Omental fat pad (tissue), 4 donors: ENCODE measurements around the gene NHS. TPM values are rescaled to one million over a fixed set of nuclear protein-coding genes. Genes with fewer than 3 reads are reported as not detected.
A peak's percentile ranks its signal among the peaks of the same experiment; 100 is the strongest.

Source experiments
- ATAC-seq: fragments of 150-250 bp; one replicate; pipeline ENCODE4 v1.9.1; 2016; ENCODE audit warnings: mild to moderate bottlenecking, moderate library complexity; ENCODE audit not compliant: low FRiP score
- DNase-seq: peaks from one replicate; pipeline ENCODE4 v3.0.0-alpha.2; 2019; ENCODE audit warnings: low spot score
- total RNA-seq, 4 donors: library from RNA; depleted of rRNA; stranded (reverse); fragments of >200 nt; gene quantifications; one replicate each; pipeline ENCODE4 v1.1.0, GENCODE V29; 2016
- TF ChIP-seq, protein P1 (sequence below), 3 donors: fragments of 450-650 bp; IDR thresholded peaks; one replicate each; pipeline ENCODE4 v1.5.1; 2016 to 2017; ENCODE audit warnings: antibody characterized with exemption in 3 of 3, mild to moderate bottlenecking in 3 of 3, moderate library complexity in 2 of 3

Gene NHS
- total RNA-seq, 4 donors from 2014 or later = 4.0 to 9.7 (median 7.6) TPM

- TF ChIP-seq, protein P1, sequence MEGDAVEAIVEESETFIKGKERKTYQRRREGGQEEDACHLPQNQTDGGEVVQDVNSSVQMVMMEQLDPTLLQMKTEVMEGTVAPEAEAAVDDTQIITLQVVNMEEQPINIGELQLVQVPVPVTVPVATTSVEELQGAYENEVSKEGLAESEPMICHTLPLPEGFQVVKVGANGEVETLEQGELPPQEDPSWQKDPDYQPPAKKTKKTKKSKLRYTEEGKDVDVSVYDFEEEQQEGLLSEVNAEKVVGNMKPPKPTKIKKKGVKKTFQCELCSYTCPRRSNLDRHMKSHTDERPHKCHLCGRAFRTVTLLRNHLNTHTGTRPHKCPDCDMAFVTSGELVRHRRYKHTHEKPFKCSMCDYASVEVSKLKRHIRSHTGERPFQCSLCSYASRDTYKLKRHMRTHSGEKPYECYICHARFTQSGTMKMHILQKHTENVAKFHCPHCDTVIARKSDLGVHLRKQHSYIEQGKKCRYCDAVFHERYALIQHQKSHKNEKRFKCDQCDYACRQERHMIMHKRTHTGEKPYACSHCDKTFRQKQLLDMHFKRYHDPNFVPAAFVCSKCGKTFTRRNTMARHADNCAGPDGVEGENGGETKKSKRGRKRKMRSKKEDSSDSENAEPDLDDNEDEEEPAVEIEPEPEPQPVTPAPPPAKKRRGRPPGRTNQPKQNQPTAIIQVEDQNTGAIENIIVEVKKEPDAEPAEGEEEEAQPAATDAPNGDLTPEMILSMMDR (IDR thresholded peaks at IDR 0.05) = no peak
Measured at GRCh38 chrX:17403972-17404371, 29.0 kb downstream of the NHS start.

DNA sequence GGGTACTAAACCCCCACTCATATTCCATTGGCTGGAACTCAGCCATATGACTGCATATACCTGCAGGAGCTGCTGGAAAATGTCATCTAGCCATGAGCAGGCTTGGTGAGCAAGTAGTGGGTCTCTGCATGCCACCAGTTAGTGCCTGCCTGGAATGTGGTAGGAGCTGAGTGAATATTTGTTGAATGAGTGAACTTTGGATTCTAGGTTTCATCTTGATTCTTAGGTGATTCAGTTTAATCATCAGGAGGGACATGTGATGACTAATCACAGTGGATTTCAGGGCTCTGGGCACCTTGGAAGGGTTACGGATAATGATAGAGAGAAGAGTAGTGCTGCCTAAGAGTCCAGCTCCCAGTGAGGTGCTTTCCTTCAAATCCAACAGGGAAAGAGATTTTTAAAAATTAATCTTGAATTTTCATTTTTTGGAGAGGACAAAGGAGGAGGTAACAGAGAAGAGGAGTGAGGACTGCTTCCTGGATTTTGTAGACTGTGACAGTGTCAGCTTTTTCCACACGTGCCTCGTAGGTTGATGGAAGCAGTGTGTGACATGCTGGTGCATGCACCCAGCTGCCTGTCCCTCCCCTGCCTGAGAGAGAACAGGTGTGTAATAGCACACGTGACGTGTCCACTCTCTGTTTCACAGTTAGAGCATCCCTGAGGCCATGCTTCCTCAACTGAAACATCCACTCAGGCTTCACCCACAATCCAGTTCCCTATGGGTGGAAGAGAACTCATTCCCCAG is 30.4 kb downstream of the NHS start:
- TF ChIP-seq, protein P1 (IDR thresholded peaks at IDR 0.05) = no peak
- peak; percentile 48 for ATAC-seq

More at GRCh38 chrX:17403972-17404371, 29.0 kb downstream of the NHS start:
- no peak for DNase-seq
- no peak for ATAC-seq

DNA sequence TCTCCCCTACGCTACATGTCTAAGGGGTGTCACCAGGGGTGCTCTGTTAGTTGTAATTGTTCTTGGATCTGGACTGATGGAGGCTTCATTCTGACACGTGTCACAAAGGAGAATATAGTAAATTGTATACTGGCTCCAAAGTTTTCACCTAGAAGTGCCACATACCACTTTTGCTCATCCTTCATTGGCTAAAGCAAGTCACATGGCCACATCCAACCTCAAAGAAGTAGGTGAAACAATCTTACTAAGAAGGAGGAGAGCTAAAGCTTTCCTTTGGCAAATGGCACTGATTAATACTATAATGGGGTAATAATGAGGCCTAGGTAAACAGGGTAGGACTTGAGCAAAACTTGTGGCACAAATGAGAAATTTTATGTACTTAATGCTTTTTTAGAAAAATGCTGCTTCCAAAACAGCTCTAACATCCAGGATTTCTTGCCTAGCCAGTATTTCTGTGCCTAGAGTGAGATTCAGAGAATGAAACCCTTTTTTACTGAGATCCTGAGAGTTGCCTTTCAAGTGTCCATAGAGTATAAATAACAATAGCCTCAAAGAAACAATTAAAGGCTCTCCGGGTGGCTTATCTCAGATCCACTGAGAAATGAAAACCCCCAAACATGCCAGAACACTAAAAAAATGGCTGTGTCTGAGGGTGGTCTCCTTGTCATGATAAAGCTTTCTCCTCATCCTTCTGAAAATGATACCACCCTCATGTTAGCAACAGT is 34.7 kb downstream of the NHS start:
- TF ChIP-seq, protein P1 (IDR thresholded peaks at IDR 0.05) = no peak
- ATAC-seq (no peak), DNase-seq (no peak)

More for the DNA sequence above, 30.4 kb downstream of the NHS start:
- DNase-seq = no peak

DNA sequence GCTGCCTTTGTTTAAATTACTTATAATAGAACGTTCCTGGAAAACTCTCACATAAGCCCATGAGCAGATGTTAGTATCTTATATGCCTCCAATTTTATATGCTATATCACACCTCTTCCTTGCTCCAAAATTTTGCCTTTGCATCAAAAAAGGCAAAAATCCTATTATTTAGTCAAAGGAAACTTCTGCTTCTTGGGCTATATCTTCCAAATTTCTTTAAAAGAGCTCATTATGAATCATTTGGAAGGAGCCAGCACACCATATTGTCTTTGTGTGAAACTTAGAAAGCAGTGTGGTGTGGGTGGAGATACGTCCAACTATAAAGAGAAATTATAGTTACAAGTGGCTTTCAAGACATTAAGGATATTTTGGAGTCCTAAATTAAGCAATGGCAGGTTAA is 35.7 kb downstream of the NHS start:
- ATAC-seq (no peak), DNase-seq (no peak)
- TF ChIP-seq, protein P1 (IDR thresholded peaks at IDR 0.05) = no peak

- TF ChIP-seq, protein P1 (IDR thresholded peaks at IDR 0.05) = no peak
- ATAC-seq (no peak), DNase-seq (no peak)
Measured at GRCh38 chrX:17411205-17411604, 36.2 kb downstream of the NHS start.

DNA sequence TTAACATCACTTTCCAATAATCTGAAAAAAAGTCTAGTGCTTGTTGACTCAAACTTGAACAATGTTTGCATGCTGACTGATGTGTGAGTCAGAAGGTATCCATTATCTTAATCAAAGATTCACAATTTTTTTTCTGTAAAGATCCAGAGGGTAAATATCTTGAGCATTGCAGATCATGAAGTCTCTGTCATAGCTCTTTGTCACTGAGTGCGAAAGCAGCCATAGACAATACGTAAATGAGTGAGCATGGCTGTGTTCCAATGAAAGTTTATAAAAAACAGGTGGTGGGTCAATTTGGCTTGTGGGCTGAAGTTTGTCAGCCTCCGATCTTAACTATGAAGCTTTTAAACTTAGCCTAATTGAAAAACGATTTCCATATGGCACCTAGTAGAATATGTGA is 37.7 kb downstream of the NHS start:
- ATAC-seq = no peak
- no peak for DNase-seq
- TF ChIP-seq, protein P1 (IDR thresholded peaks at IDR 0.05) = no peak
